GM19467 (cell line): ENCODE results near the gene OR2T6.
"Not testable (repeated sequence)": the region's sequence is repeated elsewhere in the genome, so short reads cannot be mapped to it uniquely, and the experiment has no call there.

ENCODE experiments used
- ATAC-seq: cut with Tn5 transposase; IDR thresholded peaks from one replicate; pipeline ENCODE4 v1.9.1; 2021; ENCODE audit warnings: mild to moderate bottlenecking, moderate library complexity; ENCODE audit not compliant: unreplicated experiment

The OR2T6 gene, protein sequence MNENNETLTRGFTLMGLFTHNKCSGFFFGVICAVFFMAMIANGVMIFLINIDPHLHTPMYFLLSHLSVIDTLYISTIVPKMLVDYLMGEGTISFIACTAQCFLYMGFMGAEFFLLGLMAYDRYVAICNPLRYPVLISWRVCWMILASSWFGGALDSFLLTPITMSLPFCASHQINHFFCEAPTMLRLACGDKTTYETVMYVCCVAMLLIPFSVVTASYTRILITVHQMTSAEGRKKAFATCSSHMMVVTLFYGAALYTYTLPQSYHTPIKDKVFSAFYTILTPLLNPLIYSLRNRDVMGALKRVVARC

GRCh38 chr1:248375446-248375845 lies at the start of gene OR2T6:
TSS of gene OR2T6 (plus strand) at chr1:248375746. CDS start at chr1:248387609, 11,863 bp downstream.
- ATAC-seq: no peak

- no peak for ATAC-seq
Observed at GRCh38 chr1:248343451-248343850, 32.1 kb upstream of the OR2T6 start.

- no peak for ATAC-seq
Observed at GRCh38 chr1:248348475-248348874, 27.1 kb upstream of the OR2T6 start, which contains the start of gene OR14C36. TSS of gene OR14C36 (plus strand) at chr1:248348775. CDS start at chr1:248348775, 0 bp downstream.

- no peak for ATAC-seq
Observed at GRCh38 chr1:248359415-248359814, 16.1 kb upstream of the OR2T6 start.

DNA sequence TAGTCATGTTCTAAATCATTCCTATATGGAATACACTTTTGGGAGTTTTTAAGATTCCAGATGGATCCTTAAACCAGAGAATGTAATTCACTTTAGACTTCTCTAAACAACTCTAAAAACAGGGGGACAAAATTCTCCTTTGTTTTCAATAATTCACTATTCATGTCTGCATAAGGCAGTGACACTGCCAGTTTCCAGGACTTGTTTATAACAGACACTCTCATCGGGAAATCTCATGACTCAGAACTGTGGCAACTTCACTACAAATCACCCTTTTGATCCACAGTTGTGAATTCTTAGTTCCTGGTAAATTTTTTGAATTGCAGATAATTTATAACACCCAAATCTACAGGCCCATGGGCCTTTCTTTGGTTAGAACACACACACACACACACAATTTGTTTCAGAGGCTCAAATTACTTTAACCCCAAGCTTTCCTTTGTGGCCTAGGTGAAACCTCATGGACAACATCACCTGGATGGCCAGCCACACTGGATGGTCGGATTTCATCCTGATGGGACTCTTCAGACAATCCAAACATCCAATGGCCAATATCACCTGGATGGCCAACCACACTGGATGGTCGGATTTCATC lies 14.3 kb upstream of the OR2T6 start, which contains the start of gene OR2T4:
OR2T4 (plus strand) TSS at position 545 of the 595 bp plus-strand sequence; CDS start at position 545, 0 bp downstream.
- no peak for ATAC-seq

- ATAC-seq: no peak
Observed at GRCh38 chr1:248366609-248367008, 8.9 kb upstream of the OR2T6 start.

DNA sequence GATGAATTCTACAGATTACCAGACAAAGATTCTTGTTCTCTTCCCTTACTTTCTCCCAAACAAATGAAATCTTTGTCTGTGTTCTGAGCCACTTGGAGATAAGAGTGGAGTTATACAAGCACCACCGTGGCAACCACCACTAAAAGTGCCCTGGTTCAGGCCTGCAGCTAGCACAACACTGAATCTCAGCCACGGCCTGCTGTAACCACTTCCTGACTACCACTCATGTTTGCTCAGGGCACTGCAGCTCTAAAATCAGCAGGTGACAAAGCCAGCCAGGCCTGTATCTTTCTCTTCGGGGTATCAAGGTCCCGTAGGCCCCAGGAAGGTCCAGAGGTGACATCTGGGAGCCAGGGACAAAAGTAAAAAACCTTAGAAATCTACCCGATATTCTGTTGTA lies 3.2 kb upstream of the OR2T6 start:
- no peak for ATAC-seq

GRCh38 chr1:248373761-248374160 lies 1.8 kb upstream of the OR2T6 start:
- no peak for ATAC-seq

- no peak for ATAC-seq
Observed at GRCh38 chr1:248376916-248377315, 1.4 kb downstream of the OR2T6 start.

DNA sequence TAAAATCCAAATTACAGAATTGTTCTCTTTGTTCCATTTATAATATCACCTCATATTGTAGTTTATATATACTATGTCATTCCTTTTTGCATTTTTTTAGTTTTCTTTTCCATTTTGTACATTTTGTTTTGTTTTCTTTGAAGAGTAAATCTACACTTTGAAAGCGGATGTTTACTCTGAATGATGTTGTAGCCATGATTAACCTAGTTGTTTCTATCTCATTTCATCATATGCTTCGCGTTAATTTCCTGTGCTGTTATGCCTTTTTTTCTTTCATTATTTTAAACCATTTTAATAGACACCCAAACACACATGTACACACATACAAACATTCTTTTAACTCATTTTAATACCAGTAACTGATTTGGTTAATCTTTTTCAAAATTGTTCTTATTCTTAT lies 5.3 kb downstream of the OR2T6 start:
- no peak for ATAC-seq

DNA sequence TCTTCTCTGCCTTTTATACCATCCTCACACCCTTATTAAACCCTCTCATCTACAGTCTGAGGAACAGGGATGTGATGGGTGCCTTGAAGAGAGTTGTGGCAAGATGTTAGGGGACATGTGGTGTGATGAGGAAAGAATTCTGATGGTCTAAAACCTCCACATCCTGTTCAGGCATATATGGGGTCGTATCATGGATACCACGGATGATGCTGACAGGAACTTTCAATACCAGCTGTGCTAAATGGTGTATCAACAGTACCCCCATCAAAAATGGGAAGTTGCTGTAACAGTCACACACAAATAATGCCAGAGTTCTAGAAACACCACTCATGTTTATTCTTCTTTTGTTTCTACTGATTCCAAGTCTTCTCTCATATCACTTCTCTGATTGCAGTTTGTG lies 12.9 kb downstream of the OR2T6 start:
- ATAC-seq: no peak

GRCh38 chr1:248393050-248393449 lies 17.5 kb downstream of the OR2T6 start:
- ATAC-seq: no peak

DNA sequence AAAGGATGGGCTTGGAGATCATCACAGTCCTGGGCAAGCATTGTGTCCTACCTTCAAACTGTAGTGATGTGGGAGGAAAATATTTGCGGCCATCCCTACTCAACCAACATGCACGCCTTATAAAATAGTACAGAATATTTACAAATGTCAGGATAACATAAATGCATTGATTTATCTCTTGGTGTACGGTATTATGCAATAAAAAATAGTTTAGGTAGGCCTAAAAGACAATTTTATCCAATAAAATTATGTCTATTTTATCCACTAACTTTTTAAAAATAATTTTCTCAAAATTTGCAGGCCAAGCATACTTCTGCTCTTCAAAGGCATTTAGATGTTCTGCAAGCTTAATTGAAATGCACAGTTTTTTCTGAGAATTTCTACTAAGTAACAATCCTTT lies 27.2 kb downstream of the OR2T6 start, which contains the start of gene OR2T1:
OR2T1 (plus strand) TSS at position 301 of the 400 bp plus-strand sequence. CDS start 3,100 bp downstream, outside the sequence.
- no peak for ATAC-seq

GRCh38 chr1:248404024-248404423 lies 28.5 kb downstream of the OR2T6 start:
- no peak for ATAC-seq

DNA sequence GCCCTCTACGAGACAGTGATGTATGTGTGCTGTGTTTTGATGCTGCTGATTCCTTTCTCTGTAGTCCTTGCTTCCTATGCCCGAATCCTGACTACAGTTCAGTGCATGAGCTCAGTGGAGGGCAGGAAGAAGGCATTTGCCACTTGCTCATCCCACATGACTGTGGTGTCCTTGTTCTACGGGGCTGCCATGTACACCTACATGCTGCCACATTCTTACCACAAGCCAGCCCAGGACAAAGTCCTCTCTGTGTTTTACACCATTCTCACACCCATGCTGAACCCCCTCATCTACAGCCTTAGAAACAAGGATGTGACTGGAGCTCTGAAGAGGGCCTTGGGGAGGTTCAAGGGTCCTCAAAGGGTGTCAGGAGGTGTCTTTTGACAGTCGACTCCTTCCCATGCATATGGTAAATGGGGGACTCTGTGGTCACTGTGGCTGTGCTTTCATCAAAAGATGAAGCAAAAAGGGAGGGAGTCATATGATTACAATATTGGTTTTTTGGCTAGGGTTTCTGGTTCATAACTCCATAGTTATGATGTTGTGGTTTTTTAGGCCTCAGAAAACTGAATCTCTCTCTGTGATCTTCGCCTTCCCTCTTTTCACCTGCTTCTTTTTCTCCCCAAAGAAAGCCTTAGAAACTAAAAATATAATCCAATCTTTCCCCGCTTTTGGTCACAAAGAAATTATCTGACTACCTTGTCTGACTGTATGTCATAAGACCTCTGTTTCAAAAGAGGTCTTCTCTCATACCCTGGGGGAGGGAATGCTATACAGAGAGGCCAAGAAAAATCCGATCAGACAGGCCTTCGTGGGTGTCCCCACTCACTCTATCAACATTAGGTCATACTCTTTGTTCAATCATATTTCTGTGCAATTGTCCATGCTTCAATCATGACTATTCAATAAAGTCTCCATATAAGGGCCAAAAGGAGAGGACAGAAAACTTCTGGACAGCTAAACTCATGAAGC lies 31.5 kb downstream of the OR2T6 start:
- no peak for ATAC-seq

DNA sequence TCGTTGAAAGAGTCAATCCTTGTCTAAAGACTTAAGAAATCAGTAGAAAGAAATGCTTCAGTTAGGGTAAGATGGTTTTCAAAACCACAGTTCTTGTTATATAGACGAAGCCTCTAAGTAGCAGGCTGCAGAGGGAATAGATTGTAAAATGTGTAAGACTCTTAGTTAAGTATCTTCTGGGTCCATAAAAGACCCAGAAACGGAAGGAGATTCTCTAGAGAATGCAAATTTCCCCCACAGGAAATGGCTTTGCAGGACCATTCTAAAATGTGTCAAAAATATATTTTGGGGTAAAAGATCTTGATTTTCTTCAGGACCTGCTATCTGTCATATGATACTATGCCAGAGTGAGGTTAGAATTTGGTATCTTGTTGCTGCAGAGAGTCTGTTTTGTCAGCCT lies 40.7 kb downstream of the OR2T6 start:
- ATAC-seq: no peak

GRCh38 chr1:248417854-248418253 lies 42.3 kb downstream of the OR2T6 start:
- no peak for ATAC-seq

GRCh38 chr1:248421384-248421783 lies 45.8 kb downstream of the OR2T6 start:
- no peak for ATAC-seq

DNA sequence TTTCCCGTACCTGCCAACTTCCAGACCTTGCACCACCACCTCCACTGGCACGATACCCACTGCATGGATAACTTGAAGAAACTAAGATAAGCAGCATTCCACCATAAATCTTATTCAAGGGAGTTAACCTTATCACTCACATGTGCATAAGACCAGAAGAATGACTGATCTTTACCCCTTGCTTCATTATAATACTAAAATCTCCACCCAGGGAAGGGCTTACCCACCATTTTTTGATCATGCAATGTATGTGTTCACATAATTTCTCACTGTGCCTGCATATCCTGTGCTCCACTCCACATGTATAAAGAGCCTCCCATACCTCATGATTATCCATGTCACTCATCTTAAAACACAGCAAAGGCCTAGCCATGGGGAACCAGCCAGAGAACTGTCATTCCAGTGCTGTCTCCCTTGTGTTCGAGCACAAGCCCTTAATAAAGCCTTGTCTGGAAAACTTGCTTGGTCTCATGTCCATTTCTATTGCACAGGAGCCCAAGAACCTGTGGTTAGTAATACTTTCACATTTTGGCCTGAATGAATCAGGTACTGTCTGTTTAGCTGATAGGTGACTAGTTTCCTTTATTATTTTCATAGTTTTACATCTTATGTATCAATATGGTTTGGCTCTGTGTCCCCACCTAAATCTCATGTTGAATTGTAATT lies 52.1 kb downstream of the OR2T6 start:
- peak; percentile 45 for ATAC-seq

DNA sequence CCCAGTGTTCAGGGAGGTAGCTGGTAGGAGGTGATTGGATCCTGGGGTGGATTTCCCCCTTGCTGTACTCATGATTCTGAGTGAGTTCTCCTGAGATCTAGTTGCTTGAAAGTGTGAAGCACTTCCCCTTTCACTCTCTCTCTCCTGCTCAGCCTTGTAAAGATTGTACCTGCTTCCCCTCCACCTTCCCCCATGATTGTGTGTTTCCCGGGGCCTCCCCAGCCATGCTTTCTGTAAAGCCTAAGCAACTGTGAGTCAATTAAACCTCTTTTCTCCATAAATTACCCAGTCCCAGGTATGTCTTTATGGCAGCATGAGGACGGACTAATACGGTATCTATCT lies 52.6 kb downstream of the OR2T6 start:
- peak; percentile 87 for ATAC-seq

DNA sequence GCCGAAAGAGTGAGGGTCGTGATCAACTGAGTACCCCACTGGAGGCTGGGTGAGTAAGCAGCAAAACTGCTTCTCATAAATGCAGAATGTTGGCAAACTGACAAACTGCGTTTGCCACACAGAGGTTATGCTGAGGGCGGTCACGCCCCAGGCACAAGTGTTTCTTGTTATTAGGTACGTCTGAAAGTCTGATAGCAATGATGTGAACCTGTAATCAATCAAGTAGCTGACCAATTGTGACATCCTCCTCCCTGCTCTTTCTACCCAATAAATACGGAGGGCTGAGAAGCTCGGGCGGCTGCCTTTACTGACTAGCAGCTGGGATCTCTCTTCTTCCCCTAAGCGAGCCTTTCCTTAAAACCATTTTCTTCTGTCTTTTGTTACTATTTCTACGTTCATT lies 56.1 kb downstream of the OR2T6 start:
- ATAC-seq: not testable (repeated sequence)
